Activated effector memory CD4-positive, alpha-beta T cell treated with Interleukin-2 at 50 U/mL for 16 hours (primary cell): ENCODE measurements around the gene CDC14A.

Experiments
- DNase-seq: peaks from one replicate; pipeline ENCODE4 v3.0.0-alpha.2; 2020

CDC14A gene

DNA sequence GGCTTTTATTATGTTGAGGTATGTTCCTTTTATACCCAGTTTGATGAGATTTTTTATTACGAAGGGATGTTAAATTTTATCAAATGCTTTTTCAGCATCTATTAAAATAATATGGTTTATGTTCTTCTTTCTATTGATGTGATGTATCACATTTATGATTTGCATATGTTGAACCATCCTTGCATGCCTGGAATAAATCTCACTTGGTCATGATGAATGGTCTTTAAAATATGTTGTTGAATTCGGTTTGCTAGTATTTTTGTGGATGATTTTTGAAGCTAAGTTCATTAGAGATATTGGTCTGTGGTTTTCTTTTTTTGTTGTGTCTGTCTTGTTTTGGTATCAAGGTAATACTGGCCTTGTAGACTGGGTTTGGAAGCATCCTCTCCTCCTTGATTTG lies 199.7 kb downstream of the CDC14A start:
- no peak for DNase-seq

- no peak for DNase-seq
Measured at GRCh38 chr1:100552922-100553321, 200.6 kb downstream of the CDC14A start.

DNA sequence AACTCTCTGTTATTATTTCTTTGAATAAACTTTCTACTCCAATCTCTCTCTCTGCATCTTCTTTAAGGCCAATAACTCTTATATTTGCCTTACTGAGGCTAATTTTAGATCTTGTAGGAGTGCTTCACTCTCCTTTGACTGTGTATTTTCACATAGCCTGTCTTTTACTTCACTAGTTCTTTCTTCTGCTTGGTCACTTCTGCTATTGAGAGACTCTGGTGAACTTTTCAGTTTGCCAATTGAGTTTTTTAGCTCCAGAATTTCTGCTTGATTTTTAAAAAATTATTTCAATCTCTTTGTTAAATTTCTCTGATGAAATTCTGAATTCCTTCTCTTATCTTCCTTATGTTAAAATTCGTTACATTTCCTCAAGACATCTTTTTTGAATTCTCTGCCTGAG lies 203.9 kb downstream of the CDC14A start:
- no peak for DNase-seq

DNA sequence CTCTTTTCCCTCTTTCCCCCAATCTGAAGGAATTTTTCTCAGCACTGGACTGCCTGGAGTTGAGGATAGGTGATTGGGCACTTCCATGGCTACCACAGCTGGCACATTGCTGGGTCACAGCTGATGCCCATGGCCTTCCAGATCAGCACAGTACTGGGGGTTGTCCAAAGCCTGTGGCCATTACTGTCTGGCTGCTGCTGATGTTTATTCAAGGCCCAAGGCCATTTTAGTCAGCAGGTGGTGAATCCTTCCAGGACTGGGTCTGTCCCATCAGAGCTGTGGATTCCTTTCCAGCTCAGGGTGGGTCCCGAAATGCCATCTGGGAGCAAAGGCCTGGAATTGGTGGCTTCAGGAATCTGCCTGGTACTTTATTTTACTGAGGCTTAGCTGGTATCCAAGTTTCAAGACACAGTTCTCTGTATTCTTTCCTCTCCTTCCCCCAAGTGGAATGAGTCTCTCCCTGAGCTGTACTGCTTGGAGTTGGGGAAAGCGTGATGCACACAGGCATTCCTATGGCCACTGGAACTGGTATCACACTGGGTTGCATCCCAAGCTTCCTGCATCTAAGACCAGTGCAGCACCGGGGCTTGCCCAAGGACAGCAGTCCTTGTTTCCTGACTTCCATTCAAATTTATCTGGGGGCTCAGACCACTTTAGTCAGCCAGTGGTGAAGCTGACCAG lies 204.8 kb downstream of the CDC14A start:
- DNase-seq = no peak

DNA sequence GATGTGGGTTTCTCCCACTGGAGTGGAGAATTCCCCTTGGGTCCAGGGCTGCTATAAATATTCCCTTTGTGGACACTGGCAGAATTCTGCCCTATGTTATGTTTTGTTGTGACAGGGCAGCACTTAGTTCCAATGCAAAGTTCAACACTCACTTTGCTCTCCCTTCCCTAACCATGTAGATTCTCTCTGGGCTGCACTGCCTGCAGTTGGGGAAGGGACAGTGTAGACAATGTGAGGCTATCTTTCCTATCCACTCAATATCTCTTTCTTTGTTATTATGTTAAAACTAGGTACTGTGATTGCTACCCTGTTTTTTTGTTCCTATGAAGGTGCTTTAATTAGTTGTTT lies 205.3 kb downstream of the CDC14A start:
- no peak for DNase-seq

DNA sequence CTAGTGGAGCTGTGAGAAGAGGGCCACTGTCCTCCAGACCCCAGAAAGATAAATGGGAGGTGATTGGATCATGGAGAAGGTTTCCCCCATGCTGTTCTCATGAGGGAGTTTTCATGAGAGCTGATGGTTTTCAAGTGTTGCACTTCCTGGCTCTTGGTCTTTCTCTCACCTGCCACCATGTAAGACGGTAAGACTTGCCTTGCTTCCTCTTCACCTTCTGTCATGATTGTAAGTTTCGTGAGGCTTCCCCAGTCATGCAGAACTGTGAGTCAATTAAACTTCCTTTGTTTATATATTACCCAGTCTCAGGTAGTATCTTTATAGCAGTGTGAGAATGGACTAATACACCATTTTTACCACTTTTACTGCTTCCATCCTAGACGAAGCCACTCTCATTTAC lies 213.2 kb downstream of the CDC14A start:
- DNase-seq = no peak

DNA sequence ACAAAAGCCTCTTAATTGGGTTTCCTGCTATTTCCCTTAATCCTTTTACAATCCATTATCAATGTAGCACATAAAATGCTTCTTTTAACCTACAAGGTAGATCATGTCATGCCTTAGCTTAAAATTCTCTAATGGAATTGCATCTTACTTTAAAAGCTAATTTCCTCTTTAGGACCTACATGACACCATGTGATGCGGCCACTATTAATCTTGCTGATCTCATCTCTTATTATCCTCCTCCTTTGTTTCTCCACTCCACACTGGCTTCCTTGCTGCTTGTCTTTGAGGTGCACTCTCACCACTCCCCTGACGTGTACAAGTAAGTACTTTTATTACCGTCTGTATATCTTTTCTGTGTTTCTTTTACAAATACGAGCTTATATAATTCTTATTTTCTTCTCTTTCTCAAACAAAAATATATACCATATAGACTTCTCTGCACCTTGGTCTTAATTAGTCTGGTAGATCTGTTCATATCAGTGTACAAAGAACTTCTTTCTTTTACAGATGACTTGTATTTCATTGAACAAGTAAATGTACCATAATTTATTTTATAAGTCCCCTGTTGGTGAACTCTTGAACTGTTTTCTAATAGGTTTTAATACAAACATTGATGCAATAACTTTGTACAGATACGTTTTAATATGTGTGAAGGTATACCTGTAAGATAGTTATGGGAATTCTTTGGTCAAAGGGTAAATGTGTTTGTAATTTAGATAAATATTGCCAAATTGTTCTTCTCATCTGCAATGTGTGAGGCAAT lies 213.8 kb downstream of the CDC14A start:
- no peak for DNase-seq

- no peak for DNase-seq
Measured at GRCh38 chr1:100567062-100567461, 214.8 kb downstream of the CDC14A start.
